Suprapubic skin (tissue), 4 donors: ENCODE measurements around the gene GOSR2.

Experiments
- CTCF ChIP-seq, 2 donors: fragments of 200-600 bp in 1 of 2; fragments of 450-650 bp in 1 of 2; sonication (generic) in 1 of 2; IDR thresholded peaks; one replicate each; pipeline ENCODE4 v1.5.1; 2016 to 2019; ENCODE audit warnings: antibody characterized with exemption in 2 of 2, mild to moderate bottlenecking in 1 of 2, moderate library complexity in 1 of 2
- EP300 ChIP-seq: sonication (generic); formaldehyde crosslinking; IDR thresholded peaks from one replicate; pipeline ENCODE4 v1.6.1; 2017; ENCODE audit warnings: antibody characterized with exemption
- POLR2A ChIP-seq, 2 donors: fragments of 450-650 bp; IDR thresholded peaks; one replicate each; pipeline ENCODE4 v1.6.1; 2017; ENCODE audit warnings: antibody characterized with exemption in 2 of 2, mild to moderate bottlenecking in 2 of 2, moderate library complexity in 2 of 2
- POLR2AphosphoS5 ChIP-seq, 3 donors: sonication (generic); formaldehyde crosslinking; IDR thresholded peaks; one replicate each; pipeline ENCODE4 v1.6.1; 2017; ENCODE audit warnings: antibody characterized with exemption in 3 of 3

- TF ChIP-seq POLR2A (IDR thresholded peaks at IDR 0.05) (no peak), CTCF (IDR thresholded peaks at IDR 0.05) (no peak), POLR2AphosphoS5 (IDR thresholded peaks at IDR 0.05) (no peak), EP300 (no peak)
These were observed 6.5 kb downstream of the GOSR2 start for GRCh38 chr17:46929413-46929812.
